HG03066 (cell line): Measurements from ENCODE around the gene LCOR.
"Not testable (repeated sequence)": the region's sequence is repeated elsewhere in the genome, so short reads cannot be mapped to it uniquely, and the experiment has no call there.

Experiments
- ATAC-seq: cut with Tn5 transposase; IDR thresholded peaks from one replicate; pipeline ENCODE4 v1.9.1; 2021; ENCODE audit warnings: low read depth; ENCODE audit not compliant: unreplicated experiment

LCOR gene

DNA sequence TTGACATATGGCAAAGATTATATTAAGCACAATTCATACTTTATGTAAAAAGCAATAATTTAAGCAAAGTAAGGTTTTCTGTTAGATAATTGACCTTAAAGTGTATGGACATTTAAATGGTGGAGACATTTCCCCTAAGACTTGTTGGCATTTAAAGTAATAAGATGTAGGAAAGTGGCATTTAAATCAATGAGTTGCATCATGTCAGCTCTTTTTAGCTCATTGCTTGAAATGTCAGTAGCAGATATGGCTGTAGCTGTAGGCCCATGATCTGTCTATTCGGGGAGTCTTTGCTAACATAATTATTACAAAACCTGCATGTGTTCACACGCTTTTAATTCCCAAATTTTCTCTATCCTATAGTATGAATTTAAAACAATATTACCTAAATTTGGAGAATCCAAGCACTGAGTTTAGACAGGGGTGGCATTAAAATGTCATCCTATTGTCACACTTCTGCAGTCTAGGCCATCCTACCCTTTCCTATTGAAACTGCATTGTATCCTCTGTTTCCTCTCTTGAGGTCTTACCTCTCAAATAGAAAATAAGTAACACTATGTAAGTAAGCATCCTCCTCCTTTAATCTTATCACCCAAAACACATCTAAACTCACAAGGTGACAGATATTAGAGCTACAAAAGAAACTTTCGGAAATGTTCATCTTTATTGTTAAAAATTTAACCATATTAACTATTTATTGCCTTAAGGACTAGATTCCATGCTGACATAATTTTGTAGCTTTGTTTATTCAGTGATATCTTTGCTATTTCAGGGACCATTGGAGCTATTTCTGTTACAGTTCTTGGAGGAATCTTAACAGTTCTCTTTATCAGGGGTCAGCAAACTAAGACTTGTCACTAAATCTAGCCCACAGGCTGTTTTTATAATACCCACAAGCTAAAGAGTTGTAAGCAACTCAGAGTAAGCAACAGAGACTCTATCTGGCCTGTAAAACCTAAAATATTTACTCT lies 91.2 kb downstream of the LCOR start:
- ATAC-seq, result no peak

DNA sequence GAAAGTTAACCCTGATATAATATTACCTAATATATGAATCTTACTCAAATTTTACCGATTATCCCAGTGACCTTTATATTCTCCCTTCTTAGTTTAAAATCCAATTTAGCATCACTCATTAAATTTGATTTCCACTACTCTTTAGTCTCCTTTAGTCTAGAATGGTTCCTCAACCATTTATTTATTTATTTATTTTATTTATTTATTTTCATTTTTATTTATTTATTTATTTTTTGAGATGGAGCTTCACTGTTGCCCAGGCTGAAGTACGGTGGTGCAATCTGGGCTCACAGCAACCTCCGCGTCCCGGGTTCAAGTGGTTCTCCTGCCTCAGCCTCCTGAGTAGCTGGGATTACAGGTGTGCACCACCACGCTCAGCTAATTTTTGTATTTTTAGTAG lies 92.8 kb downstream of the LCOR start:
- ATAC-seq, result no peak

GRCh38 chr10:96930469-96930868 lies 98.4 kb downstream of the LCOR start:
- no peak for ATAC-seq

- no peak for ATAC-seq
Observed at GRCh38 chr10:96935148-96935547, 103.0 kb downstream of the LCOR start.

GRCh38 chr10:96935810-96936209 lies 103.7 kb downstream of the LCOR start:
- ATAC-seq, result no peak

GRCh38 chr10:96943161-96943560 lies 111.1 kb downstream of the LCOR start:
- not testable (repeated sequence) for ATAC-seq

DNA sequence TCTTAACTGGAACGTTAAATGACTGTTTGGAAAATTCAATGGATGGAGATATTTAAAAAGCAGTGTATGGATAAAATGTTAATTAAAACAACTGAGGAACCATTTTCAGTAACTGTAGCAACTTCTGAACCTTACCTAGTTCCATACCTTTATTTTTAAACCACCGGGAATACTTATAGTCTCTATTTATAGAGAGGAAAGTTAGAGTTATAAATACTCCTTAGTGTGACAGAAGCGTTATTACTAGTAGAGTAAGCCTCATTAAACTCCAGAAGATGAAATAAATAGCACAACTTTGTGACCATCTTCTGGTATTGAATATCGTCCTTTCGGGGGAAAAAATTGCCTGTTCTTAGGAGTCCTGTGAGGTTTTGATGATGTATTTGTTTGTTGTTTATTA lies 114.9 kb downstream of the LCOR start:
- no peak for ATAC-seq

- ATAC-seq, result no peak
Observed at GRCh38 chr10:96949039-96949683, 117.1 kb downstream of the LCOR start.

- no peak for ATAC-seq
Observed at GRCh38 chr10:96951954-96952353, 119.9 kb downstream of the LCOR start.

- ATAC-seq, result no peak
Observed at GRCh38 chr10:96955794-96956193, 123.7 kb downstream of the LCOR start.

GRCh38 chr10:96958071-96958470 lies 126.0 kb downstream of the LCOR start:
- ATAC-seq, result no peak

DNA sequence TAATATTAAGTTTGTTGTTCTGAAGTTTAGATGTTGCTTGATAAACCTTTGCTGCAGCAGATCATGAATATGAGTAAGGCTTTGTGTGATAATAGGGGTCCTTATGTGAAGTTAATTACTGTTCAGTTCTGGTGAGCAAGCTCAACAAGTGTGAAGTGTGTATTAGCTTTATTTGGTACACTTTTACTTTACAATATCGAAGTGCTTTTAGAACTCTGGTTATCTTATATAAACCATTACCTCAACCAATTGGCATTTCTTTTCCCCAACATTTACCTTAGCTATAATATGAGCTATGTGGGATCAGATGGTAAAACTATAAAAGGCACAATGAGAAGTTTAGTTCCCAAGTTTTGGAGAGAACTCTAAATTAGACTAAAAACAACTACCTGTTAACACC lies 127.6 kb downstream of the LCOR start:
- no peak for ATAC-seq

DNA sequence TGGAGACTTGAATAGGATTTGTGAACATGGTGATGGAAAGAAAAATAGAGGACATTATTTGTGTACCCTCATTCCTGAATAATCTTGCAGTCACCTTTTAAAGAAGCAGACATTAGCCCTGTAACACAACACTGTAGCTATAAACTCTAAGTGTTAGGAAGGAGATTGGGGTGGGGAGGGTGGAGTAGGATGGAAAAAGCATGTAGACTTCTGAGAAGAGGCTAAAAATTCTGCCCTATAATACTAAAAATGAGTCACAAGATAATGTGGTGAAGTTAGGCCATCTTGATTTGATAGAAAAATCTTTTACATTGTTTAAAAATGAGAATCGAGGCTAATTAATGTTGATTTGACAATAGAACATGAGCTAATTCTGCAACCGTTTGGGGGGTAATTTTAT lies 128.8 kb downstream of the LCOR start:
- ATAC-seq, result no peak

DNA sequence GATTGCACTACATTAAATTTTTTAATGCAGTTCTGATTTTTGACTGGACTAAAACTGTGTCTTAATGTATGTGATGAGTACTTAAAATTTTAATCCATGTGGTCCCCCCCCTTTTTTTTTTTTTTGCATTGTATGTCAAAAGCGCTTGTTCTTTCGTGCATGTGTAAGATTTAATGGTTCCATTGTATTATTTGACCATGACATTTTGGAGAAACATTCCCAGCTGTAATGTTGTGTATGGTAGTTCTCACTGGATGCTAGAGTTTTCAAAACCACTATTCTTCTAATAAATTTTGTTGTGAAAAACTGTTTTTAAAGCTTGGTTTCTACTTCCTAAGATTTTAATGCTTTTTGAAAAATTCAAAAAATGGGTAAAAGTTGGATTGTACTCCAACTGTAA lies 132.0 kb downstream of the LCOR start:
- no peak for ATAC-seq

GRCh38 chr10:96967847-96968246 lies 135.7 kb downstream of the LCOR start:
- no peak for ATAC-seq

- no peak for ATAC-seq
Observed at GRCh38 chr10:96968682-96969423, 136.8 kb downstream of the LCOR start.

GRCh38 chr10:96971324-96971723 lies 139.2 kb downstream of the LCOR start:
- no peak for ATAC-seq

- ATAC-seq, result no peak
Observed at GRCh38 chr10:96972264-96972663, 140.2 kb downstream of the LCOR start.

GRCh38 chr10:96973809-96974747 lies 142.0 kb downstream of the LCOR start:
- ATAC-seq, result no peak

DNA sequence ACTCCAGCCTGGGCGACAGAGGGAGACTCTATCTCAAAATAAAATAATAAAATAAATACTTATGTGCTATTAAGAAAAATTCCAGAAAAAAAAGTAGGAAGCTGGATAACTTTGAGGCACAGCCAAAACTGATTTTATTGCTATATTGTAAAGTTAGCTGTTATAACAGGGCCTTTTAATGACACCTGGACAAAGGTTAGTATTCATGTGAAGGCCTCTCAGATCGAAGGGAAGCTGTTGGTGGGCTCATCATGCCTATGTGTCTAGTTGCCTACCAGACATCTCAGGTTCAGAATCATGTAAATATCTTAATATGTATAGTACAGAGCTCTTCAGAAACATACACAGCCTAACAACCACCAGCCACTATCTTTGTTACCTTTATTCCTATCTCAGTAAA lies 143.0 kb downstream of the LCOR start:
- ATAC-seq, result no peak
